K562 (cell line): ENCODE measurements around the gene GNG7. TPM values are rescaled to one million over a fixed set of nuclear protein-coding genes. Genes with fewer than 3 reads are reported as not detected.

Experiments used
- ATAC-seq: fragments of 200-7000 bp; cut with Tn5 transposase; 3 replicates; pipeline ENCODE4 v1.9.1; 2020; ENCODE audit warnings: moderate library complexity
- BruUV-seq: library from RNA; stranded (reverse); fragments of 400-500 nt; replicated peaks from 2 replicates; lab custom pipeline; 2021; lab: Mats Ljungman, UMichigan
- CTCF ChIA-PET: fragments of 300-600 bp; formaldehyde crosslinking; extraction: SDS; loops from one replicate; lab custom pipeline; 2021; ENCODE audit warnings: low intra/inter-chr PET ratio; lab: Yijun Ruan, JAX
- POLR2A ChIA-PET: fragments of 300-600, 350-650 bp; sonication (Branson Sonifier 250); formaldehyde crosslinking; extraction: SDS; loops from one replicate; lab custom pipeline; 2021; ENCODE audit warnings: antibody characterized with exemption, inconsistent platforms; lab: Yijun Ruan, JAX
- DNase-seq, 4 experiments: peaks; one replicate each; pipeline versions ENCODE4 v3.0.0 to v3.0.0-alpha.2; 2011 to 2018; ENCODE audit warnings: low spot score in 3 of 4, mixed read lengths in 3 of 4; ENCODE audit errors: extremely low read depth in 1 of 4
- FAIRE-seq: peaks from 2 replicates; lab custom pipeline; 2011; peaks lifted over from hg19 to GRCh38; lab: Jason Lieb, UNC
- H2AFZ ChIP-seq: 2 replicates; pipeline ENCODE4 v1.6.0; 2011; ENCODE audit warnings: low read depth, low read length, control low read depth, inconsistent platforms
- H3K27ac ChIP-seq: fragments of 200-600 bp; 3 replicates; pipeline ENCODE4 v1.8.0; 2011; ENCODE audit warnings: low read depth, mild to moderate bottlenecking, control low read depth, inconsistent platforms, low read length, moderate library complexity, mixed read lengths; ENCODE audit errors: extremely low read depth
- H3K27me3 ChIP-seq, 2 experiments: fragments of 300-600 bp in 1 of 2; 2 replicates in 1 of 2; 3 replicates in 1 of 2; pipeline versions ENCODE4 v1.6.0 to v1.8.0; 2011; ENCODE audit warnings: inconsistent platforms in 2 of 2, low read length in 2 of 2, mild to moderate bottlenecking in 1 of 2, mixed read lengths in 1 of 2, moderate library complexity in 1 of 2; ENCODE audit not compliant: control insufficient read depth in 2 of 2, insufficient read depth in 2 of 2
- H3K36me3 ChIP-seq: fragments of 300-600 bp; 3 replicates; pipeline ENCODE4 v1.8.0; 2011; ENCODE audit warnings: mild to moderate bottlenecking, low read length, inconsistent platforms; ENCODE audit not compliant: control insufficient read depth, insufficient read depth
- H3K4me1 ChIP-seq, 2 experiments: fragments of 200-600 bp in 1 of 2; replicated peaks in 1 of 2; 2 replicates in 1 of 2; 3 replicates in 1 of 2; pipeline versions ENCODE4 v1.5.1 to v1.8.0; 2011; ENCODE audit warnings: inconsistent platforms in 2 of 2, low read length in 2 of 2, mild to moderate bottlenecking in 1 of 2, mixed read lengths in 1 of 2, moderate library complexity in 1 of 2; ENCODE audit not compliant: control insufficient read depth in 2 of 2, insufficient read depth in 2 of 2
- H3K4me2 ChIP-seq: 2 replicates; pipeline ENCODE4 v1.6.1; 2011; ENCODE audit warnings: low read length, control low read depth, inconsistent platforms, mixed read lengths; ENCODE audit not compliant: insufficient read depth
- H3K4me3 ChIP-seq: fragments of 200-600 bp; sonication (generic), shearing (Covaris generic); 2 replicates; pipeline ENCODE4 v1.5.1; 2016; ENCODE audit warnings: control low read depth, inconsistent platforms
- H3K79me2 ChIP-seq: fragments of 200-600 bp; 3 replicates; pipeline ENCODE4 v1.8.0; 2011; ENCODE audit warnings: low read length, inconsistent platforms; ENCODE audit not compliant: control insufficient read depth, insufficient read depth
- H3K9ac ChIP-seq, 2 experiments: 2 replicates each; pipeline versions ENCODE4 v1.6.0 to v1.6.1; 2011; ENCODE audit warnings: low read depth in 2 of 2, low read length in 2 of 2, control low read depth in 1 of 2, inconsistent platforms in 1 of 2, mild to moderate bottlenecking in 1 of 2, mixed read lengths in 1 of 2; ENCODE audit not compliant: insufficient read depth in 1 of 2
- H3K9me1 ChIP-seq: one replicate; pipeline ENCODE4 v1.6.0; 2011; ENCODE audit warnings: inconsistent platforms, mild to moderate bottlenecking, low read length, moderate library complexity; ENCODE audit not compliant: control insufficient read depth, insufficient read depth
- H3K9me3 ChIP-seq: replicated peaks from 2 replicates; pipeline ENCODE4 v1.5.1; 2011; ENCODE audit warnings: low read depth, low read length, inconsistent platforms; ENCODE audit not compliant: control insufficient read depth, insufficient read depth
- H4K20me1 ChIP-seq: replicated peaks from 2 replicates; pipeline ENCODE4 v1.6.1; 2011; ENCODE audit warnings: low read length, inconsistent platforms, mixed read lengths; ENCODE audit not compliant: control insufficient read depth, insufficient read depth
- KDM5B ChIP-seq: fragments of 200-600 bp; sonication (generic); IDR thresholded peaks from 2 replicates; pipeline ENCODE4 v1.6.1; 2012; ENCODE audit warnings: low read depth, mild to moderate bottlenecking, moderate library complexity, low read length, control low read depth, inconsistent platforms; ENCODE audit not compliant: insufficient replicate concordance
- NFRKB ChIP-seq: fragments of 450-650 bp; IDR thresholded peaks from 2 replicates; pipeline ENCODE4 v1.6.1; 2016; ENCODE audit warnings: low read depth
- POLR2A ChIP-seq: fragments of 450-650 bp; conservative IDR thresholded peaks from 2 replicates; pipeline ENCODE4 v1.6.1; 2016
- POLR2G ChIP-seq: fragments of 200-400 bp; formaldehyde crosslinking; IDR thresholded peaks from 2 replicates; pipeline ENCODE4 v1.6.1; 2017; ENCODE audit warnings: low read depth, mild to moderate bottlenecking, antibody characterized with exemption, low read length, moderate library complexity
- ZNF778 ChIP-seq: fragments of 450-650 bp; formaldehyde crosslinking; IDR thresholded peaks from 2 replicates; pipeline ENCODE4 v1.4.0; 2020; ENCODE audit warnings: mild to moderate bottlenecking, moderate library complexity
- WGBS: fragments of 100-300 bp; shearing (Covaris generic); methylation state at CpG from one replicate; pipeline ENCODE4 v1.1.6; 2016; ENCODE audit warnings: low coverage, mixed read lengths; ENCODE audit not compliant: insufficient coverage; ENCODE audit errors: missing lambda C conversion rate; 5-methylcytosine and 5-hydroxymethylcytosine counted together
- in situ Hi-C: fragments of 300-500 bp; cut with MboI; formaldehyde crosslinking; loops from 4 replicates; pipeline ENCODE4 v1.15.0; 2018; ENCODE audit warnings: inconsistent platforms, mixed read lengths
- intact Hi-C: fragments of 100-400 bp; cut with micrococcal nuclease; formaldehyde crosslinking; loops from 2 replicates; pipeline ENCODE4 v1.14.2; 2022
- polyA plus RNA-seq, 8 experiments: library from polyadenylated mRNA; depleted of rRNA in 4 of 8; stranded (reverse) in 5 of 8; unstranded in 3 of 8; fragments of >200 nt; fragmentation: Nextera tagmentation in 2 of 8; fragmentation: Illumina TruSeq in 1 of 8; extraction: Ambion mirVana in 2 of 8; extraction: Trizol in 1 of 8; gene quantifications; 2 replicates each; pipeline versions ENCODE4 v1.2.1 to v1.2.3, GENCODE V29; 2011 to 2014; ENCODE audit warnings: inconsistent platforms in 1 of 8, missing spikeins in 1 of 8
- total RNA-seq, 7 experiments: library from RNA; depleted of rRNA in 6 of 7; stranded (reverse); fragments of >200 nt in 6 of 7; fragmentation: Illumina TruSeq in 2 of 7; extraction: Trizol in 2 of 7; gene quantifications; 2 replicates each; pipeline versions ENCODE4 v1.2.1 to v1.2.3, GENCODE V29; 2011 to 2021; ENCODE audit warnings: low replicate concordance in 1 of 7
- TF ChIP-seq, protein P1 (sequence below): IDR thresholded peaks from 3 replicates; pipeline ENCODE4 v1.6.1; 2011; ENCODE audit warnings: borderline replicate concordance, mild to moderate bottlenecking, moderate library complexity; ENCODE audit not compliant: insufficient read length; ENCODE audit errors: extremely low read depth
- TF ChIP-seq, protein P2 (sequence below): sonication (generic); formaldehyde crosslinking; IDR thresholded peaks from 2 replicates; pipeline ENCODE4 v1.8.1; 2023; ENCODE audit warnings: mild to moderate bottlenecking, missing genetic modification reagents

GNG7 gene
- total and polyA plus RNA-seq, 9 of the 15 experiments (the other 6 are each of a cell fraction or from before 2014, with no cell fraction given): 0.01 to 0.20 (median 0.06) TPM; not detected in 1

- ChIA-PET POLR2A (interaction anchor here (0.6 to 4.5 kb wide), 3 partner anchors 9 to 64 kb away, joined by 3 to 21 read pairs (median 8); partner anchors contain the start of gene SLC39A3), CTCF (no interaction called here)
- no peak overlapping the region for H3K4me2 ChIP-seq
- peaks cover 23% of the 10 kb centered on the region for H4K20me1 ChIP-seq
- peaks cover 4% of the 10 kb centered on the region for H3K79me2 ChIP-seq
- peaks cover 39% of the 10 kb centered on the region; the same call in 2 of the 3 replicates for H3K36me3 ChIP-seq
- peaks cover 0 to 59% of the 10 kb centered on the region in 2 experiments; a peak in 2 of 5 replicates for H3K4me1 ChIP-seq
- TF ChIP-seq, protein P1, sequence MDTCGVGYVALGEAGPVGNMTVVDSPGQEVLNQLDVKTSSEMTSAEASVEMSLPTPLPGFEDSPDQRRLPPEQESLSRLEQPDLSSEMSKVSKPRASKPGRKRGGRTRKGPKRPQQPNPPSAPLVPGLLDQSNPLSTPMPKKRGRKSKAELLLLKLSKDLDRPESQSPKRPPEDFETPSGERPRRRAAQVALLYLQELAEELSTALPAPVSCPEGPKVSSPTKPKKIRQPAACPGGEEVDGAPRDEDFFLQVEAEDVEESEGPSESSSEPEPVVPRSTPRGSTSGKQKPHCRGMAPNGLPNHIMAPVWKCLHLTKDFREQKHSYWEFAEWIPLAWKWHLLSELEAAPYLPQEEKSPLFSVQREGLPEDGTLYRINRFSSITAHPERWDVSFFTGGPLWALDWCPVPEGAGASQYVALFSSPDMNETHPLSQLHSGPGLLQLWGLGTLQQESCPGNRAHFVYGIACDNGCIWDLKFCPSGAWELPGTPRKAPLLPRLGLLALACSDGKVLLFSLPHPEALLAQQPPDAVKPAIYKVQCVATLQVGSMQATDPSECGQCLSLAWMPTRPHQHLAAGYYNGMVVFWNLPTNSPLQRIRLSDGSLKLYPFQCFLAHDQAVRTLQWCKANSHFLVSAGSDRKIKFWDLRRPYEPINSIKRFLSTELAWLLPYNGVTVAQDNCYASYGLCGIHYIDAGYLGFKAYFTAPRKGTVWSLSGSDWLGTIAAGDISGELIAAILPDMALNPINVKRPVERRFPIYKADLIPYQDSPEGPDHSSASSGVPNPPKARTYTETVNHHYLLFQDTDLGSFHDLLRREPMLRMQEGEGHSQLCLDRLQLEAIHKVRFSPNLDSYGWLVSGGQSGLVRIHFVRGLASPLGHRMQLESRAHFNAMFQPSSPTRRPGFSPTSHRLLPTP: no peak
- 0 out of 2 replicates have a peak, but pooled peaks have one; percentile 45 for TF ChIP-seq POLR2A
- TF ChIP-seq, protein P2, sequence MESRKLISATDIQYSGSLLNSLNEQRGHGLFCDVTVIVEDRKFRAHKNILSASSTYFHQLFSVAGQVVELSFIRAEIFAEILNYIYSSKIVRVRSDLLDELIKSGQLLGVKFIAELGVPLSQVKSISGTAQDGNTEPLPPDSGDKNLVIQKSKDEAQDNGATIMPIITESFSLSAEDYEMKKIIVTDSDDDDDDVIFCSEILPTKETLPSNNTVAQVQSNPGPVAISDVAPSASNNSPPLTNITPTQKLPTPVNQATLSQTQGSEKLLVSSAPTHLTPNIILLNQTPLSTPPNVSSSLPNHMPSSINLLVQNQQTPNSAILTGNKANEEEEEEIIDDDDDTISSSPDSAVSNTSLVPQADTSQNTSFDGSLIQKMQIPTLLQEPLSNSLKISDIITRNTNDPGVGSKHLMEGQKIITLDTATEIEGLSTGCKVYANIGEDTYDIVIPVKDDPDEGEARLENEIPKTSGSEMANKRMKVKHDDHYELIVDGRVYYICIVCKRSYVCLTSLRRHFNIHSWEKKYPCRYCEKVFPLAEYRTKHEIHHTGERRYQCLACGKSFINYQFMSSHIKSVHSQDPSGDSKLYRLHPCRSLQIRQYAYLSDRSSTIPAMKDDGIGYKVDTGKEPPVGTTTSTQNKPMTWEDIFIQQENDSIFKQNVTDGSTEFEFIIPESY: peak; percentile 21; the same call in 1 of the 2 replicates
- peak; percentile 81 for TF ChIP-seq POLR2G
- TF ChIP-seq KDM5B: peak; percentile 24
- TF ChIP-seq NFRKB: no peak
- no peak for TF ChIP-seq ZNF778 (CRISPR knock-in tag)
- DNase-seq: no peak
- H3K9me3 ChIP-seq: no peaks in the 10 kb centered on the region
- H3K27me3 ChIP-seq: peaks cover 2 to 10% of the 10 kb centered on the region in 2 experiments; a peak in 2 of 5 replicates
- BruUV-seq: no TSS peak
- no peak overlapping the region for H2AFZ ChIP-seq
- no peak overlapping the region for H3K27ac ChIP-seq
- peak; percentile 4; the same call in 2 of the 3 replicates for ATAC-seq
- no peak overlapping the region for H3K4me3 ChIP-seq
- no peak overlapping the region; a peak in 1 of 4 replicates for H3K9ac ChIP-seq
- 83% methylated on average over 23 of the region's 26 CpGs for WGBS
- no peak for FAIRE-seq
- peaks cover 6% of the 10 kb centered on the region for H3K9me1 ChIP-seq
- in situ Hi-C loops: no loop called here
- intact Hi-C loops: no loop called here
Measured at GRCh38 chr19:2729943-2730818, 27.7 kb upstream of the GNG7 start.
